ENCODE results near the gene SF3A2.
A peak's percentile ranks its signal among the peaks of the same experiment; 100 is the strongest.

The SF3A2 gene

GRCh38 chr19:2207991-2208860 lies 28.4 kb upstream of the SF3A2 start:
- no peak for DNase-seq (ENCODE audit: low spot score)

GRCh38 chr19:2208975-2209374 lies 27.6 kb upstream of the SF3A2 start:
- DNase-seq (ENCODE audit: low spot score) = no peak

GRCh38 chr19:2209408-2209807 lies 27.2 kb upstream of the SF3A2 start:
- no peak for DNase-seq (ENCODE audit: low spot score)

- no peak for DNase-seq (ENCODE audit: low spot score)
These were observed 26.4 kb upstream of the SF3A2 start for GRCh38 chr19:2210206-2210605.

- no peak for DNase-seq (ENCODE audit: low spot score)
These were observed 25.5 kb upstream of the SF3A2 start for GRCh38 chr19:2210987-2211740.

GRCh38 chr19:2212861-2213711 lies 23.5 kb upstream of the SF3A2 start:
- no peak for DNase-seq (ENCODE audit: low spot score)

GRCh38 chr19:2213799-2214198 lies 22.8 kb upstream of the SF3A2 start:
- no peak for DNase-seq (ENCODE audit: low spot score)

GRCh38 chr19:2214251-2214650 lies 22.4 kb upstream of the SF3A2 start:
- DNase-seq (ENCODE audit: low spot score) = no peak

- DNase-seq (ENCODE audit: low spot score) = no peak
These were observed 21.3 kb upstream of the SF3A2 start for GRCh38 chr19:2215281-2215751.

- no peak for DNase-seq (ENCODE audit: low spot score)
These were observed 20.0 kb upstream of the SF3A2 start for GRCh38 chr19:2216361-2217225.

- no peak for DNase-seq (ENCODE audit: low spot score)
These were observed 19.0 kb upstream of the SF3A2 start for GRCh38 chr19:2217591-2217990.

GRCh38 chr19:2219726-2220125 lies 16.9 kb upstream of the SF3A2 start:
- no peak for DNase-seq (ENCODE audit: low spot score)

- DNase-seq (ENCODE audit: low spot score) = no peak
These were observed 15.3 kb upstream of the SF3A2 start for GRCh38 chr19:2221250-2221831.

GRCh38 chr19:2221918-2222317 lies 14.7 kb upstream of the SF3A2 start:
- no peak for DNase-seq (ENCODE audit: low spot score)

- no peak for DNase-seq (ENCODE audit: low spot score)
These were observed 13.2 kb upstream of the SF3A2 start for GRCh38 chr19:2223391-2223790.

GRCh38 chr19:2223959-2224358 lies 12.7 kb upstream of the SF3A2 start:
- DNase-seq (ENCODE audit: low spot score) = no peak

- no peak for DNase-seq (ENCODE audit: low spot score)
These were observed 11.8 kb upstream of the SF3A2 start for GRCh38 chr19:2224754-2225349.

GRCh38 chr19:2225415-2226050 lies 11.1 kb upstream of the SF3A2 start:
- DNase-seq (ENCODE audit: low spot score) = no peak

GRCh38 chr19:2226051-2226839 lies 10.4 kb upstream of the SF3A2 start:
- peak; percentile 86 for DNase-seq (ENCODE audit: low spot score)
